ENCODE measurements around the gene SLC38A8.

SLC38A8 gene

DNA sequence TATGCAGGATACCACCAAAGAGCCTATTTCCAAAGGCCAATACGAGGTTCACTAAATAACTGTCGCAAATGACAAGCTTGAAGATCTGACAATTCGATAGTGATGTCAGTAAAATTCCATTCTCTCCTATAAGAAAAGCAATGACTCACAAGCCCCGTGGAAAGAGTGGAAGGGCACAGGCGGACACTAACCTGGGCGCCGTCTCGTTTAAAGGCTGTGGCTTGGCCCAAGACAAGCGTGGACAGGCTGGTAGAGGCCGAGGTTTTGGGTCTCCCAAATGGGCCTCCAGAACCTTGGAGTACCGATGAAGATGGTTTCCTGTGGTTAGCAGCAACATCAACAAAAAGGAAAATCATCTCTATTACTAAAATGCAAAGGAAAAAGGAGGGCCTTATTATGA is 16.5 kb upstream of the SLC38A8 start:
- H4K20me1 ChIP-seq (ENCODE audit: insufficient read depth, low read length, poor library complexity, severe bottlenecking), result no peaks in the 10 kb centered on the region
- H3K9me3 ChIP-seq (ENCODE audit: insufficient read depth, low read depth, low read length), result no peaks in the 10 kb centered on the region
- no peaks in the 10 kb centered on the region for H3K9me2 ChIP-seq (replicated peaks; ENCODE audit: low read depth, low read length)
- no peaks in the 10 kb centered on the region for H3F3A ChIP-seq (ENCODE audit: low read depth)
- H3K79me2 ChIP-seq (ENCODE audit: insufficient read depth, low read length), result no peaks in the 10 kb centered on the region
- TF ChIP-seq EZH2phosphoT487 (IDR thresholded peaks at IDR 0.05; ENCODE audit: borderline replicate concordance), result no peak
- no peak for TF ChIP-seq CTCF (conservative IDR thresholded peaks at IDR 0.05; ENCODE audit: low read length)
- no peak overlapping the region for H2AFZ ChIP-seq (ENCODE audit: low read length)
- no peak overlapping the region for H3K9ac ChIP-seq (ENCODE audit: low read depth, low read length, poor library complexity, severe bottlenecking)
- no peaks in the 10 kb centered on the region for H3K27me3 ChIP-seq (ENCODE audit: insufficient read depth, low read length, poor library complexity, severe bottlenecking)
- no peak overlapping the region for H3K4me2 ChIP-seq (ENCODE audit: low read depth, low read length, poor library complexity, severe bottlenecking)
- peaks cover 97% of the 10 kb centered on the region; the same call in 1 of the 2 replicates for H3K36me3 ChIP-seq (ENCODE audit: insufficient read depth, low read length)
- no peak overlapping the region for H3K4me3 ChIP-seq (ENCODE audit: low read length, poor library complexity, severe bottlenecking)
- no peaks in the 10 kb centered on the region for H3K4me1 ChIP-seq (ENCODE audit: insufficient read depth, low read length, poor library complexity, severe bottlenecking)

DNA sequence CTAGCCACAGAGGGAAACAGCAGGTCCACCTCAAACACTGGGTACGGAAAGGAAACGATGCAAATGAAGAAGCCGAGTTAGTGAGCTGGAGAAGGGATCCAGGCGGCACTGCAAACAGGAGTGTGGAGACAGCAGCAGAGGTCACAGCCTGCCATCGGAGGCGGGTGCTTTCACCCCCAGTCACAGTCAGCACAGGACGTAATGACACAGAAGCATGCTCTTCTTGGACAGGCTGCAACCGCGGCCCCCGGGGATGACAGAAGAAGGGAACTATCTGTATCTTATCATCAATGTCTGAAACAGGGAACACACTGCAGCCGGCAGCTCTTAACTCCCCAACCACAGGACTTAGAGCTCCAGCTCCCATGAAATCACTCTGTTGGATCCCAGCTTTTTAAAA is 16.1 kb upstream of the SLC38A8 start:
- H3K4me3 ChIP-seq (ENCODE audit: low read length, poor library complexity, severe bottlenecking), result no peak overlapping the region
- no peaks in the 10 kb centered on the region for H4K20me1 ChIP-seq (ENCODE audit: insufficient read depth, low read length, poor library complexity, severe bottlenecking)
- no peaks in the 10 kb centered on the region for H3K79me2 ChIP-seq (ENCODE audit: insufficient read depth, low read length)
- H3K27me3 ChIP-seq (ENCODE audit: insufficient read depth, low read length, poor library complexity, severe bottlenecking), result no peaks in the 10 kb centered on the region
- H3F3A ChIP-seq (ENCODE audit: low read depth), result no peaks in the 10 kb centered on the region
- H3K36me3 ChIP-seq (ENCODE audit: insufficient read depth, low read length), result peaks cover 98% of the 10 kb centered on the region; the same call in 1 of the 2 replicates
- H2AFZ ChIP-seq (ENCODE audit: low read length), result no peak overlapping the region
- H3K9me3 ChIP-seq (ENCODE audit: insufficient read depth, low read depth, low read length), result no peaks in the 10 kb centered on the region
- no peak overlapping the region for H3K4me2 ChIP-seq (ENCODE audit: low read depth, low read length, poor library complexity, severe bottlenecking)
- H3K4me1 ChIP-seq (ENCODE audit: insufficient read depth, low read length, poor library complexity, severe bottlenecking), result no peaks in the 10 kb centered on the region
- no peak overlapping the region for H3K9ac ChIP-seq (ENCODE audit: low read depth, low read length, poor library complexity, severe bottlenecking)
- TF ChIP-seq CTCF (conservative IDR thresholded peaks at IDR 0.05; ENCODE audit: low read length) (no peak), EZH2phosphoT487 (IDR thresholded peaks at IDR 0.05; ENCODE audit: borderline replicate concordance) (no peak)
- H3K9me2 ChIP-seq (replicated peaks; ENCODE audit: low read depth, low read length), result no peaks in the 10 kb centered on the region

DNA sequence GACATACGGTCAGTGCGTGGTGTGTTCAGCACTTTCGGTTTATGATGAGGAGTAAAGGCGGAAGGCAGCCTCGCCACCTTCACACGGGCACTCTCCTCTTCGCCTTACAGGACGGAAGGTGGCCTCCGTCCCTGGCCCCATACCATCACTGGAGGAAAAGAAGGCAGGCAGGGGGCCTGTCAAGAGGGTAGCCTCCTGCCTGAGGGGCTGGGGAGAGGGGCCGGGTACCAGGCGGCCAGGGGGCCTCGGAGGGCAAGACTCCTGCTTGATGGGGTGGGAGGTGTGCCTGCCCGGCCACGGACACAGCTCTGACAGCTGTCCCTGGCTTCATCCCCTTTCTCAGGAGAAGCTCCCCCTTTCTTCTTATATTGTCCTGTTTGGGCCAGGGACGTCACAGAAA is 15.6 kb upstream of the SLC38A8 start:
- Histone ChIP-seq H3K79me2 (ENCODE audit: insufficient read depth, low read length) (no peaks in the 10 kb centered on the region), H3F3A (ENCODE audit: low read depth) (no peaks in the 10 kb centered on the region), H3K4me2 (ENCODE audit: low read depth, low read length, poor library complexity, severe bottlenecking) (no peak overlapping the region), H3K9me2 (replicated peaks; ENCODE audit: low read depth, low read length) (no peaks in the 10 kb centered on the region), H4K20me1 (ENCODE audit: insufficient read depth, low read length, poor library complexity, severe bottlenecking) (no peaks in the 10 kb centered on the region), H3K4me3 (ENCODE audit: low read length, poor library complexity, severe bottlenecking) (no peak overlapping the region), H3K4me1 (ENCODE audit: insufficient read depth, low read length, poor library complexity, severe bottlenecking) (no peaks in the 10 kb centered on the region), H3K27me3 (ENCODE audit: insufficient read depth, low read length, poor library complexity, severe bottlenecking) (no peaks in the 10 kb centered on the region), H3K9ac (ENCODE audit: low read depth, low read length, poor library complexity, severe bottlenecking) (no peak overlapping the region), H3K36me3 (ENCODE audit: insufficient read depth, low read length) (peaks cover 98% of the 10 kb centered on the region; the same call in 1 of the 2 replicates), H3K9me3 (ENCODE audit: insufficient read depth, low read depth, low read length) (no peaks in the 10 kb centered on the region), H2AFZ (ENCODE audit: low read length) (no peak overlapping the region)
- no peak for TF ChIP-seq CTCF (conservative IDR thresholded peaks at IDR 0.05; ENCODE audit: low read length)
- no peak for TF ChIP-seq EZH2phosphoT487 (IDR thresholded peaks at IDR 0.05; ENCODE audit: borderline replicate concordance)
